Endothelial cell of umbilical vein (primary cell): ENCODE measurements around the gene CELSR1. TPM values are rescaled to one million over a fixed set of nuclear protein-coding genes. Genes with fewer than 3 reads are reported as not detected.

ENCODE experiments used
- BruUV-seq: library from RNA; stranded (reverse); fragments of 400-500 nt; replicated peaks from 2 replicates; lab custom pipeline; 2021; lab: Mats Ljungman, UMichigan
- CTCF ChIA-PET: fragments of 300-600, 350-600 bp; sonication (Branson Sonifier 250); formaldehyde crosslinking; loops from one replicate; lab custom pipeline; 2021; ENCODE audit warnings: antibody characterized with exemption, inconsistent platforms; lab: Charles Lee
- POLR2A ChIA-PET: fragments of 300-600, 350-600 bp; sonication (Branson Sonifier 250); formaldehyde crosslinking; loops from one replicate; lab custom pipeline; 2021; ENCODE audit warnings: antibody characterized with exemption, inconsistent platforms; lab: Charles Lee
- DNase-seq: peaks from one replicate; pipeline ENCODE4 v3.0.0-alpha.2; 2011; ENCODE audit warnings: low read depth, low spot score
- FAIRE-seq: peaks from 2 replicates; lab custom pipeline; 2011; peaks lifted over from hg19 to GRCh38; lab: Jason Lieb, UNC
- H2AFZ ChIP-seq: 2 replicates; pipeline ENCODE4 v1.6.0; 2012; ENCODE audit warnings: low read depth, low read length, control low read depth, inconsistent platforms
- H3K27ac ChIP-seq: 2 replicates; pipeline ENCODE4 v1.5.1; 2011; ENCODE audit warnings: low read depth, mild to moderate bottlenecking, control low read depth, low read length, moderate library complexity; ENCODE audit not compliant: insufficient read depth
- H3K27me3 ChIP-seq, 2 experiments: 2 replicates each; pipeline versions ENCODE4 v1.6.0 to v1.6.1; 2011; ENCODE audit warnings: low read length in 2 of 2, mixed read lengths in 1 of 2; ENCODE audit not compliant: control insufficient read depth in 2 of 2, insufficient read depth in 2 of 2
- H3K36me3 ChIP-seq, 2 experiments: 2 replicates in 1 of 2; 3 replicates in 1 of 2; pipeline ENCODE4 v1.5.1; 2011; ENCODE audit warnings: low read length in 2 of 2, mild to moderate bottlenecking in 1 of 2, moderate library complexity in 1 of 2; ENCODE audit not compliant: control insufficient read depth in 2 of 2, insufficient read depth in 2 of 2; ENCODE audit errors: extremely low read depth in 1 of 2
- H3K4me1 ChIP-seq: 3 replicates; pipeline ENCODE4 v1.5.1; 2011; ENCODE audit warnings: mild to moderate bottlenecking, low read length; ENCODE audit not compliant: control insufficient read depth, insufficient read depth; ENCODE audit errors: extremely low read depth
- H3K4me2 ChIP-seq: 2 replicates; pipeline ENCODE4 v1.6.1; 2011; ENCODE audit warnings: low read length, control low read depth, mixed read lengths; ENCODE audit not compliant: insufficient read depth
- H3K4me3 ChIP-seq, 3 experiments: fragments of 200-600 bp in 1 of 3; sonication (generic), shearing (Covaris generic) in 1 of 3; replicated peaks in 1 of 3; 2 replicates each; pipeline ENCODE4 v1.5.1; 2011 to 2016; ENCODE audit warnings: control low read depth in 3 of 3, low read length in 3 of 3, mild to moderate bottlenecking in 2 of 3, inconsistent platforms in 1 of 3, low read depth in 1 of 3, moderate library complexity in 1 of 3; ENCODE audit not compliant: insufficient read depth in 1 of 3
- H3K79me2 ChIP-seq: 2 replicates; pipeline ENCODE4 v1.6.0; 2012; ENCODE audit warnings: low read length, inconsistent platforms; ENCODE audit not compliant: control insufficient read depth, insufficient read depth
- H3K9ac ChIP-seq: replicated peaks from 2 replicates; pipeline ENCODE3; 2011; ENCODE audit warnings: low read length, control low read depth; ENCODE audit not compliant: insufficient read depth; ENCODE audit errors: extremely low read depth
- H3K9me1 ChIP-seq: replicated peaks from 3 replicates; pipeline ENCODE4 v1.6.0; 2011; ENCODE audit warnings: mild to moderate bottlenecking, low read length; ENCODE audit not compliant: control insufficient read depth, insufficient read depth; ENCODE audit errors: extremely low read depth
- H3K9me3 ChIP-seq: replicated peaks from 2 replicates; pipeline ENCODE4 v1.5.1; 2012; ENCODE audit warnings: low read length, inconsistent platforms; ENCODE audit not compliant: control insufficient read depth, insufficient read depth
- H4K20me1 ChIP-seq: replicated peaks from 2 replicates; pipeline ENCODE3; 2011; ENCODE audit warnings: mild to moderate bottlenecking, low read length; ENCODE audit not compliant: control insufficient read depth, insufficient read depth; ENCODE audit errors: extremely low read depth
- EZH2 ChIP-seq: IDR thresholded peaks from 2 replicates; pipeline ENCODE4 v1.6.1; 2012; ENCODE audit warnings: borderline replicate concordance, low read depth, mild to moderate bottlenecking, moderate library complexity, low read length, inconsistent platforms; ENCODE audit not compliant: severe bottlenecking
- FOS ChIP-seq: IDR thresholded peaks from 2 replicates; pipeline ENCODE4 v1.6.1; 2011; ENCODE audit warnings: mild to moderate bottlenecking, low read length, moderate library complexity, borderline replicate concordance; ENCODE audit not compliant: insufficient read depth
- GATA2 ChIP-seq: IDR thresholded peaks from 2 replicates; pipeline ENCODE4 v1.7.0; 2011; ENCODE audit warnings: low read depth, mild to moderate bottlenecking, moderate library complexity, mixed read lengths, low read length; ENCODE audit not compliant: insufficient read length, insufficient read depth
- JUN ChIP-seq: IDR thresholded peaks from 2 replicates; pipeline ENCODE4 v1.6.1; 2011; ENCODE audit warnings: borderline replicate concordance, low read depth; ENCODE audit not compliant: insufficient read length, insufficient read depth
- MYC ChIP-seq: IDR thresholded peaks from one replicate; pipeline ENCODE4 v1.6.1; 2011; ENCODE audit warnings: mild to moderate bottlenecking, low read depth, low read length
- POLR2A ChIP-seq: IDR thresholded peaks from 2 replicates; pipeline ENCODE4 v1.6.1; 2012; ENCODE audit warnings: low read depth, mild to moderate bottlenecking, control low read depth, low read length
- POLR2AphosphoS5 ChIP-seq: IDR thresholded peaks from 2 replicates; pipeline ENCODE4 v1.6.1; 2012; ENCODE audit warnings: low read depth, mild to moderate bottlenecking, control low read depth, low read length, moderate library complexity; ENCODE audit not compliant: insufficient read depth
- dilution Hi-C: fragments of 300-500 bp; cut with MboI; formaldehyde crosslinking; loops from one replicate; pipeline ENCODE4 v1.15.0; 2019; ENCODE audit warnings: low sequenced_read_pairs; ENCODE audit not compliant: extremely low pct_ligation_motif_present
- intact Hi-C: fragments of 100-400 bp; cut with micrococcal nuclease; formaldehyde crosslinking; loops from one replicate; pipeline ENCODE4 v1.10.0; 2022
- polyA plus RNA-seq, 4 experiments: library from polyadenylated mRNA; depleted of rRNA in 3 of 4; stranded (reverse) in 3 of 4; unstranded in 1 of 4; fragments of >200 nt; gene quantifications; 2 replicates each; pipeline versions ENCODE4 v1.2.1 to v1.2.3, GENCODE V29; 2011 to 2012; ENCODE audit warnings: missing spikeins in 1 of 4
- total RNA-seq: library from RNA; stranded (reverse); gene quantifications from 2 replicates; pipeline ENCODE4 v1.2.3, GENCODE V29; 2021
- TF ChIP-seq, protein P1 (sequence below), 2 donors: IDR thresholded peaks; 1 replicate in 1 of 2; 2 replicates in 1 of 2; pipeline ENCODE4 v1.5.1; 2011; ENCODE audit warnings: low read length in 2 of 2, mild to moderate bottlenecking in 2 of 2, moderate library complexity in 2 of 2, control low read depth in 1 of 2, inconsistent platforms in 1 of 2, low read depth in 1 of 2; ENCODE audit not compliant: insufficient read depth in 1 of 2; ENCODE audit errors: extremely low read depth in 1 of 2
- TF ChIP-seq, protein P2 (sequence below): IDR thresholded peaks from 2 replicates; pipeline ENCODE4 v1.6.1; 2011; ENCODE audit not compliant: insufficient read depth, insufficient read length

Gene CELSR1
- total and polyA plus RNA-seq, 2 donors (not counting 3 experiments of a cell fraction or from before 2014, with no cell fraction given): 3.7 to 5.4 TPM

DNA sequence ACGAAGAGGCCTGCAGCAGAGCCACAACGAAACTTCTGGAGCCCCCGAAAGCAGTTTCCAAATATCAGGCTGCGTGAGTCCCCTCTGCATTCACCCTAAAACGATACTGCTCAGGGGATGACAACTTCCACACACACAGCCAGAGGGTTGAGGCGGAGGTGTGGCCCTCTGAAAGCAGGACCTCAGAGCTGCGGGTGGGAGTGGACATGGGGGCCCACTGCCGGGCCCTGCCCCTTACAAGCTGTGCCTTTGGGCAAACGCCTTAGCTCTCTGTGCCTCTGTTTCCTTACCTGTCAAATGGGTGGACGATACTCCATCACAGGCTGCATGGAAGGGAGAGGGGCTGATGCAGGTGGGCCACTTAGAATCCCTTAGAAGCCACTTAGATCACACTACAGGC lies 148.8 kb downstream of the CELSR1 start:
- ChIA-PET CTCF (no interaction called here), POLR2A (no interaction called here)
- no peaks in the 10 kb centered on the region for H3K9me3 ChIP-seq
- H3K27ac ChIP-seq: no peak overlapping the region
- no peak overlapping the region for H3K9ac ChIP-seq
- no peak overlapping the region for H3K4me3 ChIP-seq
- TF ChIP-seq POLR2AphosphoS5 (no peak), POLR2A (no peak), JUN (no peak), MYC (no peak), FOS (no peak), GATA2 (no peak), EZH2 (no peak)
- TF ChIP-seq, protein P1, sequence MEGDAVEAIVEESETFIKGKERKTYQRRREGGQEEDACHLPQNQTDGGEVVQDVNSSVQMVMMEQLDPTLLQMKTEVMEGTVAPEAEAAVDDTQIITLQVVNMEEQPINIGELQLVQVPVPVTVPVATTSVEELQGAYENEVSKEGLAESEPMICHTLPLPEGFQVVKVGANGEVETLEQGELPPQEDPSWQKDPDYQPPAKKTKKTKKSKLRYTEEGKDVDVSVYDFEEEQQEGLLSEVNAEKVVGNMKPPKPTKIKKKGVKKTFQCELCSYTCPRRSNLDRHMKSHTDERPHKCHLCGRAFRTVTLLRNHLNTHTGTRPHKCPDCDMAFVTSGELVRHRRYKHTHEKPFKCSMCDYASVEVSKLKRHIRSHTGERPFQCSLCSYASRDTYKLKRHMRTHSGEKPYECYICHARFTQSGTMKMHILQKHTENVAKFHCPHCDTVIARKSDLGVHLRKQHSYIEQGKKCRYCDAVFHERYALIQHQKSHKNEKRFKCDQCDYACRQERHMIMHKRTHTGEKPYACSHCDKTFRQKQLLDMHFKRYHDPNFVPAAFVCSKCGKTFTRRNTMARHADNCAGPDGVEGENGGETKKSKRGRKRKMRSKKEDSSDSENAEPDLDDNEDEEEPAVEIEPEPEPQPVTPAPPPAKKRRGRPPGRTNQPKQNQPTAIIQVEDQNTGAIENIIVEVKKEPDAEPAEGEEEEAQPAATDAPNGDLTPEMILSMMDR (IDR thresholded peaks at IDR 0.05; ENCODE audit: extremely low read depth in 1 of 2, insufficient read depth in 1 of 2, low read depth in 1 of 2, low read length in 2 of 2): no peak
- TF ChIP-seq, protein P2, sequence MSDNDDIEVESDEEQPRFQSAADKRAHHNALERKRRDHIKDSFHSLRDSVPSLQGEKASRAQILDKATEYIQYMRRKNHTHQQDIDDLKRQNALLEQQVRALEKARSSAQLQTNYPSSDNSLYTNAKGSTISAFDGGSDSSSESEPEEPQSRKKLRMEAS: no peak
- BruUV-seq: no TSS peak
- FAIRE-seq (no peak), DNase-seq (no peak)
- H3K36me3 ChIP-seq: no peaks in the 10 kb centered on the region
- no peaks in the 10 kb centered on the region for H3K9me1 ChIP-seq
- no peaks in the 10 kb centered on the region for H3K79me2 ChIP-seq
- dilution Hi-C loops (no loop called here), intact Hi-C loops (no loop called here)
- H3K4me2 ChIP-seq: no peak overlapping the region
- H3K4me1 ChIP-seq: no peaks in the 10 kb centered on the region
- no peak overlapping the region for H2AFZ ChIP-seq
- H3K27me3 ChIP-seq: no peaks in the 10 kb centered on the region
- no peaks in the 10 kb centered on the region for H4K20me1 ChIP-seq
